ENCODE measurements around the gene TMEM169. TPM values are rescaled to one million over a fixed set of nuclear protein-coding genes. Genes with fewer than 3 reads are reported as not detected.
"Not testable (repeated sequence)": the region's sequence is repeated elsewhere in the genome, so short reads cannot be mapped to it uniquely, and the experiment has no call there.

Gene TMEM169
- total RNA-seq, 1 donor from 2014 or later: 0.22 TPM

- no peak for DNase-seq (ENCODE audit: low spot score)
- intact Hi-C loops (cut with DNase I): no loop called here
These were observed 37.4 kb downstream of the TMEM169 start for GRCh38 chr2:216119146-216119545.

- intact Hi-C loops (cut with DNase I): no loop called here
These were observed 38.3 kb downstream of the TMEM169 start for GRCh38 chr2:216119986-216120385.

GRCh38 chr2:216121255-216121654, 39.5 kb downstream of the TMEM169 start:
- intact Hi-C loops (cut with DNase I): no loop called here
- DNase-seq (ENCODE audit: low spot score): no peak

More at GRCh38 chr2:216119986-216120385, 38.3 kb downstream of the TMEM169 start:
- no peak for DNase-seq (ENCODE audit: low spot score)

- intact Hi-C loops (cut with DNase I): no loop called here
- no peak for DNase-seq (ENCODE audit: low spot score)
These were observed 45.2 kb downstream of the TMEM169 start for GRCh38 chr2:216126943-216127342.

GRCh38 chr2:216130346-216130971, 48.7 kb downstream of the TMEM169 start:
- intact Hi-C loops (cut with DNase I): no loop called here
- DNase-seq (ENCODE audit: low spot score): no peak

GRCh38 chr2:216131175-216131926, 49.6 kb downstream of the TMEM169 start:
- no peak for DNase-seq (ENCODE audit: low spot score)
- intact Hi-C loops (cut with DNase I): no loop called here

- intact Hi-C loops (cut with DNase I): no loop called here
- no peak for DNase-seq (ENCODE audit: low spot score)
These were observed 50.9 kb downstream of the TMEM169 start for GRCh38 chr2:216132585-216132984.

GRCh38 chr2:216133397-216133796, 51.7 kb downstream of the TMEM169 start:
- no peak for DNase-seq (ENCODE audit: low spot score)
- intact Hi-C loops (cut with DNase I): no loop called here

GRCh38 chr2:216134958-216135541, 53.3 kb downstream of the TMEM169 start:
- intact Hi-C loops (cut with DNase I): no loop called here

GRCh38 chr2:216139884-216140283, 58.2 kb downstream of the TMEM169 start:
- intact Hi-C loops (cut with DNase I): no loop called here
- DNase-seq (ENCODE audit: low spot score): no peak

More at GRCh38 chr2:216134958-216135541, 53.3 kb downstream of the TMEM169 start:
- no peak for DNase-seq (ENCODE audit: low spot score)

GRCh38 chr2:216141516-216141915, 59.8 kb downstream of the TMEM169 start:
- DNase-seq (ENCODE audit: low spot score); intact Hi-C loops (cut with DNase I): not testable (repeated sequence)

- intact Hi-C loops (cut with DNase I): no loop called here
- DNase-seq (ENCODE audit: low spot score): no peak
These were observed 60.8 kb downstream of the TMEM169 start for GRCh38 chr2:216142540-216142939.

- intact Hi-C loops (cut with DNase I): no loop called here
- no peak for DNase-seq (ENCODE audit: low spot score)
These were observed 62.7 kb downstream of the TMEM169 start for GRCh38 chr2:216144372-216144771.

GRCh38 chr2:216144857-216145256, 63.1 kb downstream of the TMEM169 start:
- DNase-seq (ENCODE audit: low spot score): no peak
- intact Hi-C loops (cut with DNase I): no loop called here

GRCh38 chr2:216146573-216146972, 64.9 kb downstream of the TMEM169 start:
- intact Hi-C loops (cut with DNase I): no loop called here
- DNase-seq (ENCODE audit: low spot score): no peak

GRCh38 chr2:216147172-216148131, 65.7 kb downstream of the TMEM169 start:
- DNase-seq (ENCODE audit: low spot score): no peak
- intact Hi-C loops (cut with DNase I): no loop called here

- intact Hi-C loops (cut with DNase I): no loop called here
- no peak for DNase-seq (ENCODE audit: low spot score)
These were observed 67.3 kb downstream of the TMEM169 start for GRCh38 chr2:216148983-216149382.

GRCh38 chr2:216149741-216150140, 68.0 kb downstream of the TMEM169 start:
- DNase-seq (ENCODE audit: low spot score): no peak
- intact Hi-C loops (cut with DNase I): no loop called here

GRCh38 chr2:216151313-216152025, 69.8 kb downstream of the TMEM169 start:
- no peak for DNase-seq (ENCODE audit: low spot score)
- intact Hi-C loops (cut with DNase I): no loop called here
